22Rv1 (cell line): ENCODE data around the gene CTSK.

Source experiments
- CTCF ChIP-seq: fragments of 450-650 bp; IDR thresholded peaks from 2 replicates; pipeline ENCODE4 v1.5.1; 2017; ENCODE audit warnings: mild to moderate bottlenecking
- ZFX ChIP-seq: fragments of 450-650 bp; IDR thresholded peaks from 2 replicates; pipeline ENCODE4 v1.6.1; 2017; ENCODE audit warnings: antibody characterized with exemption, borderline replicate concordance

GRCh38 chr1:150793221-150793620 is 14.8 kb downstream of the CTSK start:
- no peak for TF ChIP-seq CTCF
- TF ChIP-seq ZFX, result no peak
